HepG2 (cell line): ENCODE data around the gene KRT14.

Experiments
- ATF1 ChIP-seq: IDR thresholded peaks from 2 replicates; pipeline ENCODE4 v1.6.1; 2016; ENCODE audit warnings: mild to moderate bottlenecking, control low read depth
- BCL3 ChIP-seq: sonication (generic); formaldehyde crosslinking; IDR thresholded peaks from 2 replicates; pipeline ENCODE4 v1.5.1; 2020; ENCODE audit warnings: mild to moderate bottlenecking, missing genetic modification reagents, moderate library complexity
- CREM ChIP-seq, 2 experiments: sonication (generic) in 1 of 2; formaldehyde crosslinking in 1 of 2; IDR thresholded peaks; 2 replicates each; pipeline versions ENCODE4 v1.4.0 to v1.6.1; 2016 to 2020; ENCODE audit warnings: antibody characterized with exemption in 1 of 2, mild to moderate bottlenecking in 1 of 2, missing genetic modification reagents in 1 of 2
- HNRNPH1 ChIP-seq: fragments of 200-400 bp; formaldehyde crosslinking; optimal IDR thresholded peaks from 2 replicates; pipeline ENCODE3; 2017; ENCODE audit warnings: mild to moderate bottlenecking, low read depth, low read length
- NCOA1 ChIP-seq: sonication (generic); formaldehyde crosslinking; IDR thresholded peaks from 2 replicates; pipeline ENCODE4 v1.9.0; 2021; ENCODE audit warnings: missing genetic modification reagents
- NR2C2 ChIP-seq: sonication (generic); formaldehyde crosslinking; IDR thresholded peaks from 2 replicates; pipeline ENCODE4 v1.4.0; 2020; ENCODE audit warnings: missing genetic modification reagents, mild to moderate bottlenecking, moderate library complexity, borderline replicate concordance
- POLR2A ChIP-seq, 2 experiments: IDR thresholded peaks; 2 replicates each; pipeline ENCODE4 v1.6.1; 2011; ENCODE audit warnings: low read depth in 2 of 2, low read length in 2 of 2, mild to moderate bottlenecking in 1 of 2, moderate library complexity in 1 of 2; ENCODE audit not compliant: insufficient read depth in 1 of 2
- RAD21 ChIP-seq: fragments of 450-650 bp; formaldehyde crosslinking; IDR thresholded peaks from 2 replicates; pipeline ENCODE4 v1.5.0; 2020; ENCODE audit warnings: mild to moderate bottlenecking
- XRCC5 ChIP-seq: fragments of 200-400 bp; formaldehyde crosslinking; optimal IDR thresholded peaks from 2 replicates; pipeline ENCODE3; 2017; ENCODE audit warnings: mild to moderate bottlenecking, low read length
- ZNF776 ChIP-seq: sonication (generic); formaldehyde crosslinking; IDR thresholded peaks from 2 replicates; pipeline ENCODE4 v1.4.0; 2020; ENCODE audit warnings: mild to moderate bottlenecking, missing genetic modification reagents
- ZSCAN31 ChIP-seq: sonication (generic); formaldehyde crosslinking; IDR thresholded peaks from 2 replicates; pipeline ENCODE4 v1.5.0; 2020; ENCODE audit warnings: low read depth, mild to moderate bottlenecking, missing genetic modification reagents
- TF ChIP-seq, protein P1 (sequence below): sonication (generic); formaldehyde crosslinking; IDR thresholded peaks from 2 replicates; pipeline ENCODE4 v1.5.0; 2020; ENCODE audit warnings: mild to moderate bottlenecking, missing genetic modification reagents, moderate library complexity
- TF ChIP-seq, protein P2 (sequence below): sonication (generic); formaldehyde crosslinking; IDR thresholded peaks from 2 replicates; pipeline ENCODE4 v1.8.1; 2023; ENCODE audit warnings: mild to moderate bottlenecking, missing genetic modification reagents

DNA sequence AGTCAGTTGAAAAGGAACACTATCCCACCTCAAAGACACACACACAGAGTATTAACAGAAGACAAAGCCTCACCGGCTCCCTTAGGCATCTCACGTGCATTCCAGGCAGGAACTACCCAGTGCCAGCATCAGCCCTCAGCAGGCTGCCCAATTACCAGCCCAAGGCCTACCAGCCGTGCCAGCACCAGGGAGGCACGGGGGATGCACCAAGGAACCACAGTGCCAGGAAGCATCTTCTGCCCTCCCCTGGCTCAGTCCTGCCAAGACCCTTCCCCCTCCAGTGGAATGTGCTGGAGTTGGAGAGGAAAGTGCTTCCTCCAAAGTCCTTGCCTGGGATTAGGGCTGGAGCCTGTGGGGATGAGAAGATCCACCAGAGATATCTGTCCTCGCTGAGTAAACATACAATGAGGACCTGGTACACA, 47.6 kb downstream of the KRT14 start:
- TF ChIP-seq, protein P1, sequence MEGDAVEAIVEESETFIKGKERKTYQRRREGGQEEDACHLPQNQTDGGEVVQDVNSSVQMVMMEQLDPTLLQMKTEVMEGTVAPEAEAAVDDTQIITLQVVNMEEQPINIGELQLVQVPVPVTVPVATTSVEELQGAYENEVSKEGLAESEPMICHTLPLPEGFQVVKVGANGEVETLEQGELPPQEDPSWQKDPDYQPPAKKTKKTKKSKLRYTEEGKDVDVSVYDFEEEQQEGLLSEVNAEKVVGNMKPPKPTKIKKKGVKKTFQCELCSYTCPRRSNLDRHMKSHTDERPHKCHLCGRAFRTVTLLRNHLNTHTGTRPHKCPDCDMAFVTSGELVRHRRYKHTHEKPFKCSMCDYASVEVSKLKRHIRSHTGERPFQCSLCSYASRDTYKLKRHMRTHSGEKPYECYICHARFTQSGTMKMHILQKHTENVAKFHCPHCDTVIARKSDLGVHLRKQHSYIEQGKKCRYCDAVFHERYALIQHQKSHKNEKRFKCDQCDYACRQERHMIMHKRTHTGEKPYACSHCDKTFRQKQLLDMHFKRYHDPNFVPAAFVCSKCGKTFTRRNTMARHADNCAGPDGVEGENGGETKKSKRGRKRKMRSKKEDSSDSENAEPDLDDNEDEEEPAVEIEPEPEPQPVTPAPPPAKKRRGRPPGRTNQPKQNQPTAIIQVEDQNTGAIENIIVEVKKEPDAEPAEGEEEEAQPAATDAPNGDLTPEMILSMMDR (CRISPR knock-in tag) = no peak
- no peak for TF ChIP-seq CREM (IDR thresholded peaks at IDR 0.05)
- TF ChIP-seq CREM (CRISPR knock-in tag; IDR thresholded peaks at IDR 0.05) = no peak
- no peak for TF ChIP-seq NR2C2
- TF ChIP-seq ATF1 (CRISPR knock-in tag) = no peak
- TF ChIP-seq ZNF776 (CRISPR knock-in tag) = no peak
- no peak for TF ChIP-seq ZSCAN31 (CRISPR knock-in tag)
- no peak for TF ChIP-seq NCOA1 (CRISPR knock-in tag)
- TF ChIP-seq HNRNPH1 = no peak
- TF ChIP-seq XRCC5 = no peak
- TF ChIP-seq, protein P2, sequence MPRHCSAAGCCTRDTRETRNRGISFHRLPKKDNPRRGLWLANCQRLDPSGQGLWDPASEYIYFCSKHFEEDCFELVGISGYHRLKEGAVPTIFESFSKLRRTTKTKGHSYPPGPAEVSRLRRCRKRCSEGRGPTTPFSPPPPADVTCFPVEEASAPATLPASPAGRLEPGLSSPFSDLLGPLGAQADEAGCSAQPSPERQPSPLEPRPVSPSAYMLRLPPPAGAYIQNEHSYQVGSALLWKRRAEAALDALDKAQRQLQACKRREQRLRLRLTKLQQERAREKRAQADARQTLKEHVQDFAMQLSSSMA (CRISPR knock-in tag) = no peak
- TF ChIP-seq POLR2A (IDR thresholded peaks at IDR 0.05; ENCODE audit: insufficient read depth in 1 of 2, low read depth in 2 of 2, low read length in 2 of 2) = no peak
- no peak for TF ChIP-seq RAD21
- no peak for TF ChIP-seq BCL3 (CRISPR knock-in tag)
